Astrocyte (in vitro differentiated cells and primary cell): ENCODE data around the gene S100A16. TPM values are rescaled to one million over a fixed set of nuclear protein-coding genes. Genes with fewer than 3 reads are reported as not detected.

Experiments used
- DNase-seq: peaks from one replicate; pipeline ENCODE4 v3.0.0-alpha.2; 2010; ENCODE audit warnings: low read depth
- FAIRE-seq: peaks from 2 replicates; lab custom pipeline; 2011; peaks lifted over from hg19 to GRCh38; lab: Jason Lieb, UNC
- H2AFZ ChIP-seq: 2 replicates; pipeline ENCODE4 v1.6.0; 2012; ENCODE audit warnings: low read depth, low read length, inconsistent platforms
- H3K27ac ChIP-seq: 2 replicates; pipeline ENCODE4 v1.5.1; 2011; ENCODE audit warnings: low read depth, low read length, inconsistent platforms
- H3K27me3 ChIP-seq: 2 replicates; pipeline ENCODE4 v1.6.0; 2011; ENCODE audit warnings: low read length, inconsistent platforms; ENCODE audit not compliant: insufficient read depth
- H3K36me3 ChIP-seq: 2 replicates; pipeline ENCODE4 v1.5.1; 2011; ENCODE audit warnings: low read length, inconsistent platforms; ENCODE audit not compliant: insufficient read depth
- H3K4me1 ChIP-seq: 2 replicates; pipeline ENCODE4 v1.5.1; 2011; ENCODE audit warnings: low read length, inconsistent platforms; ENCODE audit not compliant: insufficient read depth
- H3K4me2 ChIP-seq: 2 replicates; pipeline ENCODE4 v1.6.0; 2012; ENCODE audit warnings: low read length, inconsistent platforms
- H3K4me3 ChIP-seq: 2 replicates; pipeline ENCODE4 v1.5.1; 2011; ENCODE audit warnings: low read depth, mild to moderate bottlenecking, low read length, inconsistent platforms; ENCODE audit not compliant: insufficient read depth
- H3K79me2 ChIP-seq: 2 replicates; pipeline ENCODE4 v1.6.0; 2012; ENCODE audit warnings: mild to moderate bottlenecking, low read length, inconsistent platforms; ENCODE audit not compliant: insufficient read depth
- H3K9ac ChIP-seq: 2 replicates; pipeline ENCODE4 v1.6.0; 2012; ENCODE audit warnings: mild to moderate bottlenecking, low read length, inconsistent platforms
- H3K9me3 ChIP-seq: 2 replicates; pipeline ENCODE4 v1.5.1; 2012; ENCODE audit warnings: low read depth, mild to moderate bottlenecking, low read length, inconsistent platforms; ENCODE audit not compliant: insufficient read depth
- H4K20me1 ChIP-seq: 2 replicates; pipeline ENCODE4 v1.6.0; 2012; ENCODE audit warnings: low read length, inconsistent platforms; ENCODE audit not compliant: insufficient read depth
- H3K27ac Mint-ChIP-seq: one replicate; pipeline ENCODE4 v1.8.0; 2021; ENCODE audit warnings: mild to moderate bottlenecking, mixed read lengths; ENCODE audit not compliant: unreplicated experiment
- H3K27me3 Mint-ChIP-seq: one replicate; pipeline ENCODE4 v1.8.0; 2021; ENCODE audit warnings: low read depth, mixed read lengths; ENCODE audit not compliant: unreplicated experiment
- H3K36me3 Mint-ChIP-seq: one replicate; pipeline ENCODE4 v1.8.0; 2021; ENCODE audit warnings: low read depth, mixed read lengths; ENCODE audit not compliant: unreplicated experiment
- H3K4me1 Mint-ChIP-seq: one replicate; pipeline ENCODE4 v1.8.0; 2021; ENCODE audit warnings: low read depth, mixed read lengths; ENCODE audit not compliant: unreplicated experiment
- H3K4me3 Mint-ChIP-seq: one replicate; pipeline ENCODE4 v1.8.0; 2021; ENCODE audit warnings: mild to moderate bottlenecking, moderate library complexity, mixed read lengths; ENCODE audit not compliant: unreplicated experiment
- H3K9me3 Mint-ChIP-seq: one replicate; pipeline ENCODE4 v1.8.0; 2021; ENCODE audit warnings: mild to moderate bottlenecking, mixed read lengths; ENCODE audit not compliant: unreplicated experiment
- CTCF ChIP-seq: IDR thresholded peaks from 2 replicates; pipeline ENCODE4 v1.5.1; 2011; ENCODE audit warnings: low read depth, mild to moderate bottlenecking, inconsistent platforms, low read length, moderate library complexity; ENCODE audit not compliant: insufficient read depth
- EZH2 ChIP-seq: IDR thresholded peaks from 2 replicates; pipeline ENCODE4 v1.6.1; 2012; ENCODE audit warnings: mild to moderate bottlenecking, low read length, inconsistent platforms; ENCODE audit not compliant: insufficient read depth
- total RNA-seq: library from RNA; stranded (reverse); gene quantifications from 2 replicates; pipeline ENCODE4 v1.2.1, GENCODE V29; 2021

Gene S100A16
- total RNA-seq, 1 donor from 2014 or later, result 54.4 TPM

GRCh38 chr1:153633161-153633753 lies 20.3 kb upstream of the S100A16 start:
- Histone ChIP-seq H3K4me1 (peaks cover 9% of the 10 kb centered on the region), H3K27ac (peak overlapping the region; percentile 100), H3K27me3 (no peaks in the 10 kb centered on the region), H3K4me3 (peak overlapping the region; percentile 93), H3K79me2 (peaks cover 40% of the 10 kb centered on the region), H3K9me3 (no peaks in the 10 kb centered on the region), H2AFZ (no peak overlapping the region), H3K9ac (peak overlapping the region; percentile 100), H3K36me3 (peaks cover 19% of the 10 kb centered on the region), H3K4me2 (peak overlapping the region; percentile 94), H4K20me1 (peaks cover 30% of the 10 kb centered on the region)
- peaks cover 14% of the 10 kb centered on the region for H3K4me1 Mint-ChIP-seq
- H3K27me3 Mint-ChIP-seq, result no peaks in the 10 kb centered on the region
- H3K27ac Mint-ChIP-seq, result peak overlapping the region; percentile 98
- TF ChIP-seq CTCF, result no peak
- no peak for TF ChIP-seq EZH2
- FAIRE-seq (no peak), DNase-seq (no peak)
- H3K36me3 Mint-ChIP-seq, result peaks cover 9% of the 10 kb centered on the region
- peaks cover 2% of the 10 kb centered on the region for H3K9me3 Mint-ChIP-seq
- peak overlapping the region; percentile 97 for H3K4me3 Mint-ChIP-seq

- no peaks in the 10 kb centered on the region for H3K9me3 Mint-ChIP-seq
- H3K27ac ChIP-seq, result no peak overlapping the region
These were observed 18.4 kb upstream of the S100A16 start for GRCh38 chr1:153631047-153632022.

More at GRCh38 chr1:153631047-153632022, 18.4 kb upstream of the S100A16 start:
- H3K4me3 ChIP-seq, result no peak overlapping the region
- DNase-seq (peak; percentile 34), FAIRE-seq (no peak)
- no peak overlapping the region for H3K9ac ChIP-seq
- H2AFZ ChIP-seq, result no peak overlapping the region
- H3K9me3 ChIP-seq, result no peaks in the 10 kb centered on the region
- H3K4me1 ChIP-seq, result peaks cover 23% of the 10 kb centered on the region
- H3K4me2 ChIP-seq, result no peak overlapping the region
- peaks cover 15% of the 10 kb centered on the region for H4K20me1 ChIP-seq
- H3K79me2 ChIP-seq, result peaks cover 29% of the 10 kb centered on the region
- peaks cover 3% of the 10 kb centered on the region for H3K36me3 Mint-ChIP-seq
- no peak for TF ChIP-seq EZH2
- no peak for TF ChIP-seq CTCF
- H3K36me3 ChIP-seq, result peaks cover 1% of the 10 kb centered on the region
- H3K4me1 Mint-ChIP-seq, result peaks cover 28% of the 10 kb centered on the region
- no peaks in the 10 kb centered on the region for H3K27me3 ChIP-seq
- H3K27ac Mint-ChIP-seq, result peak overlapping the region; percentile 55
- no peaks in the 10 kb centered on the region for H3K27me3 Mint-ChIP-seq
- H3K4me3 Mint-ChIP-seq, result no peak overlapping the region
